DND-41 (cell line): ENCODE results near the gene BAIAP2.

Experiments used
- ATAC-seq: fragments of 200-7000 bp; cut with Tn5 transposase; 3 replicates; pipeline ENCODE4 v1.9.1; 2021; ENCODE audit warnings: low read depth; ENCODE audit not compliant: insufficient read depth
- DNase-seq: peaks from one replicate; pipeline ENCODE4 v3.0.0-alpha.2; 2020
- H2AFZ ChIP-seq: 2 replicates; pipeline ENCODE4 v1.6.0; 2012; ENCODE audit warnings: low read depth, low read length
- H3K27ac ChIP-seq: 2 replicates; pipeline ENCODE4 v1.5.1; 2012; ENCODE audit warnings: low read length, inconsistent platforms
- H3K27me3 ChIP-seq: fragments of 200-600 bp; sonication (generic); 2 replicates; pipeline ENCODE4 v1.6.0; 2012; ENCODE audit warnings: low read length, mild to moderate bottlenecking, inconsistent platforms; ENCODE audit not compliant: insufficient read depth, poor library complexity
- H3K36me3 ChIP-seq: 2 replicates; pipeline ENCODE4 v1.5.1; 2012; ENCODE audit warnings: low read length, inconsistent platforms; ENCODE audit not compliant: insufficient read depth
- H3K4me1 ChIP-seq: 2 replicates; pipeline ENCODE4 v1.5.1; 2012; ENCODE audit warnings: mild to moderate bottlenecking, low read length; ENCODE audit not compliant: insufficient read depth
- H3K4me2 ChIP-seq: 2 replicates; pipeline ENCODE4 v1.6.0; 2012; ENCODE audit warnings: mild to moderate bottlenecking, moderate library complexity, low read length, inconsistent platforms; ENCODE audit not compliant: insufficient read depth
- H3K4me3 ChIP-seq, 2 experiments: fragments of 200-600 bp in 1 of 2; shearing (Covaris generic) in 1 of 2; 2 replicates each; pipeline ENCODE4 v1.5.1; 2012 to 2016; ENCODE audit warnings: inconsistent platforms in 2 of 2, low read length in 2 of 2, mild to moderate bottlenecking in 2 of 2, low read depth in 1 of 2, moderate library complexity in 1 of 2
- H3K79me2 ChIP-seq: 2 replicates; pipeline ENCODE4 v1.6.0; 2012; ENCODE audit warnings: low read length, inconsistent platforms; ENCODE audit not compliant: insufficient read depth
- H3K9ac ChIP-seq: 2 replicates; pipeline ENCODE4 v1.6.0; 2012; ENCODE audit warnings: low read depth, mild to moderate bottlenecking, inconsistent platforms, low read length, moderate library complexity
- H3K9me3 ChIP-seq: 2 replicates; pipeline ENCODE4 v1.5.1; 2012; ENCODE audit warnings: low read length, moderate library complexity, mild to moderate bottlenecking, inconsistent platforms; ENCODE audit not compliant: insufficient read depth, severe bottlenecking
- H4K20me1 ChIP-seq: 2 replicates; pipeline ENCODE4 v1.6.0; 2012; ENCODE audit warnings: low read length; ENCODE audit not compliant: insufficient read depth
- EZH2 ChIP-seq: IDR thresholded peaks from 3 replicates; pipeline ENCODE4 v1.6.1; 2012; ENCODE audit warnings: borderline replicate concordance, low read depth, mild to moderate bottlenecking, moderate library complexity, low read length, inconsistent platforms; ENCODE audit not compliant: severe bottlenecking
- TF ChIP-seq, protein P1 (sequence below): IDR thresholded peaks from 2 replicates; pipeline ENCODE4 v1.5.1; 2012; ENCODE audit warnings: borderline replicate concordance, low read length, moderate library complexity, mild to moderate bottlenecking; ENCODE audit not compliant: poor library complexity, severe bottlenecking; ENCODE audit errors: extremely low read depth

The BAIAP2 gene

DNA sequence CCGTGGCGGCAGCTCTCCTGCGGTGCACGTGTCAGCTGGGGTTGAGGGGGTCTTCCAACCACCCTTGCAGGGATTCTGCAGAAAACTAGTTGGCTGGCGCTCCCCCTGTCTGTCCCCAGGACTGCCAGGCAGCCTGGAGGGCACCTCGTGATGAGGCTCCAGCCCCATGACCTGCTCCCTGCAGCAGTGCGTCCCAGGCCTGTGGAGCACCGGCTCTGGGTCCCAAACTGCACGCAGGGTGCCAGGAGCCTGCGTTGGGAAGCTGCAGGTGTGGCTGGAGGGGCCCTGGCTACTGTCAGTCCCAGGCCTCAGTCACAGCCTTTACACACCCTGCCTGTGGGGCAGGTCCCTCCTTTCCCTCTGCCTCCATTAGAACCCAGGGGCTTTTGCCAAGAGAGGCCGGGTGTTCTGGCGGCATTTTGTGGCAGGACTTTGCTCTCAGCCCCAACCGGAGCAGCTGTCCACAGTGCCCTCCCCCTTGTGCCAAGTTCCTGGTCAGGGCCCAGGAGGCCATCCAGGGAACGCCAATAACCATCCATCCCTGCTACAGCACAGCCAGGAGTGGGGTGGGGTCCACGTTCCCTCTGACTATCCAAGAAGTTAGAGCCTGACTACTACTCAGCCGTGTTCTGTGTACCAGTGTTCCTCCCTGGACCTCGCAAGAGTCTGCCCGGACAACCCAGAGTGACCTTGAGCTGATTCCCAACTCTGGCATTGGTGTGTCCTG lies 34.2 kb upstream of the BAIAP2 start:
- Histone ChIP-seq H3K27me3 (peaks cover 18% of the 10 kb centered on the region), H3K9ac (no peak overlapping the region), H4K20me1 (peaks cover 24% of the 10 kb centered on the region), H3K4me1 (peaks cover 4% of the 10 kb centered on the region), H3K9me3 (no peaks in the 10 kb centered on the region), H3K36me3 (peaks cover 34% of the 10 kb centered on the region), H3K79me2 (no peaks in the 10 kb centered on the region), H2AFZ (no peak overlapping the region), H3K4me3 (no peak overlapping the region), H3K27ac (no peak overlapping the region), H3K4me2 (no peak overlapping the region)
- no peak for TF ChIP-seq EZH2
- TF ChIP-seq, protein P1, sequence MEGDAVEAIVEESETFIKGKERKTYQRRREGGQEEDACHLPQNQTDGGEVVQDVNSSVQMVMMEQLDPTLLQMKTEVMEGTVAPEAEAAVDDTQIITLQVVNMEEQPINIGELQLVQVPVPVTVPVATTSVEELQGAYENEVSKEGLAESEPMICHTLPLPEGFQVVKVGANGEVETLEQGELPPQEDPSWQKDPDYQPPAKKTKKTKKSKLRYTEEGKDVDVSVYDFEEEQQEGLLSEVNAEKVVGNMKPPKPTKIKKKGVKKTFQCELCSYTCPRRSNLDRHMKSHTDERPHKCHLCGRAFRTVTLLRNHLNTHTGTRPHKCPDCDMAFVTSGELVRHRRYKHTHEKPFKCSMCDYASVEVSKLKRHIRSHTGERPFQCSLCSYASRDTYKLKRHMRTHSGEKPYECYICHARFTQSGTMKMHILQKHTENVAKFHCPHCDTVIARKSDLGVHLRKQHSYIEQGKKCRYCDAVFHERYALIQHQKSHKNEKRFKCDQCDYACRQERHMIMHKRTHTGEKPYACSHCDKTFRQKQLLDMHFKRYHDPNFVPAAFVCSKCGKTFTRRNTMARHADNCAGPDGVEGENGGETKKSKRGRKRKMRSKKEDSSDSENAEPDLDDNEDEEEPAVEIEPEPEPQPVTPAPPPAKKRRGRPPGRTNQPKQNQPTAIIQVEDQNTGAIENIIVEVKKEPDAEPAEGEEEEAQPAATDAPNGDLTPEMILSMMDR = no peak
- DNase-seq (no peak), ATAC-seq (no peak)

- ATAC-seq = no peak
- Histone ChIP-seq H3K36me3 (peaks cover 24% of the 10 kb centered on the region), H3K4me1 (peaks cover 4% of the 10 kb centered on the region), H3K9me3 (no peaks in the 10 kb centered on the region), H3K27ac (no peak overlapping the region), H3K27me3 (peaks cover 26% of the 10 kb centered on the region), H4K20me1 (peaks cover 24% of the 10 kb centered on the region), H3K9ac (no peak overlapping the region), H3K4me2 (no peak overlapping the region), H2AFZ (no peak overlapping the region), H3K4me3 (no peak overlapping the region), H3K79me2 (no peaks in the 10 kb centered on the region)
- DNase-seq = no peak
- TF ChIP-seq, protein P1 = no peak
- TF ChIP-seq EZH2 = no peak
These were observed 33.0 kb upstream of the BAIAP2 start for GRCh38 chr17:81002013-81002384.

DNA sequence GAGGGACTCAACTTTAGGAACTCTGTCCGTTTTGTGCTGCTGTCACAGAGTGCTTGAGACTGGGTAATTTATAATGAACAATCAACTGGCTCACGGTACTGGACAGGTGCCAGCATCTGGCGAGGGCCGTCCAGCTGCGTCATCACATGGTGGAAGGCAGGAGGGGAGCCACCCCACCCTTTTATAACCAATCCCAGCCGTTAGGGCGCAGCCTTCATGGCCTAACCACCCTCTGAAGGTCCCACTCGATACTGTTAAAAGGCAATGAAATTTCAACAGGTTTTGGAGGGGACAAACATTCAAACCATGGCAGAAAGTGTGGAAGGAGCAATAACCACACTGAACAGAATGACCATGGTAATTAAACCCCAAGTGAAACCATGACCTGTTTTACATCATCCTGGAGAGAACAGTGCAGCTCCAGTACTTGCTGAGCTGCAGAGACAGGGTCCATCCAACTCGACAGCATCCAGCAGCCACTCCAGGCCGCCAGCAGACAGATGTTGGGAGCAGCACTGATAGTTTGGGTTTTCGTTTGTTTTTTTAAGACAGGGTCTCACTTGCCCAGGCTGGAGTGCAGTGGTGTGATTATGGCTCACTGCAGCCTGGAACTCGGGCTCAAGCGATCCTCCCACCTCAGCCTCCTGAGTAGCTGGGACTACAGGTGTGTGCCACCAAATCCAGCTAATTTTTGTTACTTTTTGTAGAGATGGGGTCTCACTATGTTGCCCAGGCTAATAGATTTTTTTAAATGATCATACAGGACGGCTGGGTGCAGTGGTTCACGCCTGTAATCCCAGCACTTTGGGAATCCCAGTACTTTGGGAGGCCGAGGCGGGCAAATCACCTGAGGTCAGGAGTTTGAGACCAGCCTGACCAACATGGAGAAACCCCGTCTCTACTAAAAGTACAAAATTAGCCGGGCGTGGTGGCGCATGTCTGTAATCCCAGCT lies 32.3 kb upstream of the BAIAP2 start:
- Histone ChIP-seq H3K9me3 (no peaks in the 10 kb centered on the region), H4K20me1 (peaks cover 24% of the 10 kb centered on the region), H3K4me1 (peaks cover 4% of the 10 kb centered on the region), H3K4me3 (no peak overlapping the region), H2AFZ (no peak overlapping the region), H3K27me3 (peaks cover 27% of the 10 kb centered on the region), H3K36me3 (peaks cover 18% of the 10 kb centered on the region), H3K4me2 (no peak overlapping the region), H3K27ac (no peak overlapping the region), H3K79me2 (no peaks in the 10 kb centered on the region), H3K9ac (no peak overlapping the region)
- DNase-seq (no peak), ATAC-seq (0 out of 3 replicates have a peak, but pooled peaks have one; percentile 10)
- TF ChIP-seq, protein P1 = no peak
- no peak for TF ChIP-seq EZH2
